Measurements from ENCODE around the gene C1orf56. TPM values are rescaled to one million over a fixed set of nuclear protein-coding genes. Genes with fewer than 3 reads are reported as not detected.

Gene C1orf56
- total RNA-seq, 3 donors from 2014 or later (not counting 1 experiment from before 2014, with no cell fraction given), result 1.6 to 3.3 (median 1.9) TPM

- Histone ChIP-seq H3K4me3 (ENCODE audit: low read length) (peak within 1 kb of the TSS; percentile 51), H3K27me3 (ENCODE audit: control insufficient read depth, insufficient read depth, low read length) (no peaks in the 10 kb centered on the region), H3K9me3 (ENCODE audit: control insufficient read depth, insufficient read depth, low read length) (no peaks in the 10 kb centered on the region), H3K36me3 (ENCODE audit: control insufficient read depth, insufficient read depth, low read length) (no peaks in the 10 kb centered on the region), H3K4me1 (ENCODE audit: control insufficient read depth, insufficient read depth, low read length) (peaks cover 63% of the 10 kb centered on the region), H3K27ac (ENCODE audit: low read length) (peak within 1 kb of the TSS; percentile 95)
- 9% methylated on average over 17 of the region's 18 CpGs for WGBS (ENCODE audit: insufficient coverage)
- Mint-ChIP-seq H3K9me3 (no peaks in the 10 kb centered on the region), H3K27ac (peak within 1 kb of the TSS; percentile 95 to 96), H3K27me3 (ENCODE audit: low read depth in 2 of 2) (no peaks in the 10 kb centered on the region), H3K4me1 (peaks cover 52 to 65% of the 10 kb centered on the region in 2 donors), H3K4me3 (peak within 1 kb of the TSS; percentile 94), H3K36me3 (no peaks in the 10 kb centered on the region)
- TF ChIP-seq CTCF (IDR thresholded peaks at IDR 0.05), result no peak
- DNase-seq (peak; percentile 26 to 63), ATAC-seq (peak in 2 of 3 donors; percentile 3 to 36)
- intact Hi-C loops (cut with micrococcal nuclease), result no loop called here
These were observed 41.1 kb upstream of the C1orf56 start, which contains the start of gene MINDY1 for GRCh38 chr1:151006327-151007052. TSS of gene MINDY1 (minus strand) at chr1:151006902. CDS start at chr1:151002617, 4,285 bp downstream.

GRCh38 chr1:151007853-151008243 lies 39.7 kb upstream of the C1orf56 start:
- Histone ChIP-seq H3K4me1 (ENCODE audit: control insufficient read depth, insufficient read depth, low read length) (peaks cover 55% of the 10 kb centered on the region), H3K27ac (ENCODE audit: low read length) (peak overlapping the region; percentile 95), H3K9me3 (ENCODE audit: control insufficient read depth, insufficient read depth, low read length) (no peaks in the 10 kb centered on the region), H3K27me3 (ENCODE audit: control insufficient read depth, insufficient read depth, low read length) (no peaks in the 10 kb centered on the region), H3K36me3 (ENCODE audit: control insufficient read depth, insufficient read depth, low read length) (no peaks in the 10 kb centered on the region), H3K4me3 (ENCODE audit: low read length) (peak overlapping the region; percentile 73)
- H3K4me3 Mint-ChIP-seq, result peak overlapping the region; percentile 94
- DNase-seq, result no peak
- intact Hi-C loops (cut with micrococcal nuclease), result loop anchor here (1.0 to 2.0 kb wide), 2 partner anchors 41 to 51 kb away; partner anchors contain the start of gene CDC42SE1
- H3K9me3 Mint-ChIP-seq, result no peaks in the 10 kb centered on the region
- H3K27me3 Mint-ChIP-seq (ENCODE audit: low read depth in 2 of 2), result no peaks in the 10 kb centered on the region
- TF ChIP-seq CTCF (IDR thresholded peaks at IDR 0.05), result no peak
- peaks cover 53 to 65% of the 10 kb centered on the region in 2 donors for H3K4me1 Mint-ChIP-seq
- no peaks in the 10 kb centered on the region for H3K36me3 Mint-ChIP-seq
- peak overlapping the region; percentile 95 to 96 for H3K27ac Mint-ChIP-seq
- ATAC-seq, result no peak
- WGBS (ENCODE audit: insufficient coverage), result 21% methylated on average over 4 of the region's 4 CpGs

GRCh38 chr1:151008244-151009205 lies 39.0 kb upstream of the C1orf56 start, which contains the start of gene PRUNE1:
TSS of gene PRUNE1 (plus strand) at chr1:151008449. CDS start at chr1:151008633, 184 bp downstream.
- no peaks in the 10 kb centered on the region for H3K27me3 Mint-ChIP-seq (ENCODE audit: low read depth in 2 of 2)
- Histone ChIP-seq H3K27me3 (ENCODE audit: control insufficient read depth, insufficient read depth, low read length) (no peaks in the 10 kb centered on the region), H3K9me3 (ENCODE audit: control insufficient read depth, insufficient read depth, low read length) (no peaks in the 10 kb centered on the region), H3K4me3 (ENCODE audit: low read length) (peak within 1 kb of the TSS; percentile 73), H3K4me1 (ENCODE audit: control insufficient read depth, insufficient read depth, low read length) (peaks cover 48% of the 10 kb centered on the region), H3K27ac (ENCODE audit: low read length) (peak within 1 kb of the TSS; percentile 95), H3K36me3 (ENCODE audit: control insufficient read depth, insufficient read depth, low read length) (peaks cover 3% of the 10 kb centered on the region)
- no peak for TF ChIP-seq CTCF (IDR thresholded peaks at IDR 0.05)
- ATAC-seq (peak; percentile 87 to 97 (median 93)), DNase-seq (peak; percentile 96 to 99)
- no peaks in the 10 kb centered on the region for H3K36me3 Mint-ChIP-seq
- H3K27ac Mint-ChIP-seq, result peak within 1 kb of the TSS; percentile 95 to 96
- WGBS (ENCODE audit: insufficient coverage), result under 1% methylated on average over 69 of the region's 69 CpGs
- no peaks in the 10 kb centered on the region for H3K9me3 Mint-ChIP-seq
- intact Hi-C loops (cut with micrococcal nuclease), result loop anchor here (1.0 to 2.0 kb wide), 2 partner anchors 40 to 51 kb away; partner anchors contain the start of gene CDC42SE1
- peak within 1 kb of the TSS; percentile 94 for H3K4me3 Mint-ChIP-seq
- H3K4me1 Mint-ChIP-seq, result peaks cover 53 to 61% of the 10 kb centered on the region in 2 donors
